ENCODE data around the gene GPM6B. TPM values are rescaled to one million over a fixed set of nuclear protein-coding genes. Genes with fewer than 3 reads are reported as not detected.

Gene GPM6B, protein sequence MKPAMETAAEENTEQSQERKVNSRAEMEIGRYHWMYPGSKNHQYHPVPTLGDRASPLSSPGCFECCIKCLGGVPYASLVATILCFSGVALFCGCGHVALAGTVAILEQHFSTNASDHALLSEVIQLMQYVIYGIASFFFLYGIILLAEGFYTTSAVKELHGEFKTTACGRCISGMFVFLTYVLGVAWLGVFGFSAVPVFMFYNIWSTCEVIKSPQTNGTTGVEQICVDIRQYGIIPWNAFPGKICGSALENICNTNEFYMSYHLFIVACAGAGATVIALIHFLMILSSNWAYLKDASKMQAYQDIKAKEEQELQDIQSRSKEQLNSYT
- 10 to 100 TPM; 15.9 to 29.5 (median 21.2) TPM for polyA plus RNA-seq (ENCODE audit: insufficient read length in 10 of 10)
- long read RNA-seq, donor 1, transcript GPM6B-205 (7 exons, 3,957 nt) = major isoform, 5 of 6 reads
- long read RNA-seq, donor 1, partial matches to known transcripts = 0 of 6 reads
- long read RNA-seq, donor 1, other reads (novel, unspliced or antisense) = 0 of 6 reads
- long read RNA-seq, donor 2, partial matches to known transcripts = 0 of 5 reads
- long read RNA-seq, donor 2, other reads (novel, unspliced or antisense) = 0 of 5 reads
- long read RNA-seq, donor 3 = 0 reads
- long read RNA-seq, donor 4, partial matches to known transcripts = 0 of 4 reads
- long read RNA-seq, donor 4, other reads (novel, unspliced or antisense) = 0 of 4 reads
- long read RNA-seq, donor 5, transcript GPM6B-205 (7 exons, 3,957 nt) = major isoform, 8 of 9 reads
- long read RNA-seq, donor 5, partial matches to known transcripts = 0 of 9 reads
- long read RNA-seq, donor 5, other reads (novel, unspliced or antisense) = 0 of 9 reads
- long read RNA-seq, donor 6, transcript GPM6B-205 (7 exons, 3,957 nt) = major isoform, 7 of 8 reads
- long read RNA-seq, donor 6, partial matches to known transcripts = 0 of 8 reads
- long read RNA-seq, donor 6, other reads (novel, unspliced or antisense) = 0 of 8 reads
- long read RNA-seq, donor 7, partial matches to known transcripts = 0 of 4 reads
- long read RNA-seq, donor 7, other reads (novel, unspliced or antisense) = 0 of 4 reads
- long read RNA-seq, donor 8, partial matches to known transcripts = 0 of 4 reads
- long read RNA-seq, donor 8, other reads (novel, unspliced or antisense) = 0 of 4 reads
- long read RNA-seq, donor 9, partial matches to known transcripts = 0 of 2 reads
- long read RNA-seq, donor 9, other reads (novel, unspliced or antisense) = 0 of 2 reads

DNA sequence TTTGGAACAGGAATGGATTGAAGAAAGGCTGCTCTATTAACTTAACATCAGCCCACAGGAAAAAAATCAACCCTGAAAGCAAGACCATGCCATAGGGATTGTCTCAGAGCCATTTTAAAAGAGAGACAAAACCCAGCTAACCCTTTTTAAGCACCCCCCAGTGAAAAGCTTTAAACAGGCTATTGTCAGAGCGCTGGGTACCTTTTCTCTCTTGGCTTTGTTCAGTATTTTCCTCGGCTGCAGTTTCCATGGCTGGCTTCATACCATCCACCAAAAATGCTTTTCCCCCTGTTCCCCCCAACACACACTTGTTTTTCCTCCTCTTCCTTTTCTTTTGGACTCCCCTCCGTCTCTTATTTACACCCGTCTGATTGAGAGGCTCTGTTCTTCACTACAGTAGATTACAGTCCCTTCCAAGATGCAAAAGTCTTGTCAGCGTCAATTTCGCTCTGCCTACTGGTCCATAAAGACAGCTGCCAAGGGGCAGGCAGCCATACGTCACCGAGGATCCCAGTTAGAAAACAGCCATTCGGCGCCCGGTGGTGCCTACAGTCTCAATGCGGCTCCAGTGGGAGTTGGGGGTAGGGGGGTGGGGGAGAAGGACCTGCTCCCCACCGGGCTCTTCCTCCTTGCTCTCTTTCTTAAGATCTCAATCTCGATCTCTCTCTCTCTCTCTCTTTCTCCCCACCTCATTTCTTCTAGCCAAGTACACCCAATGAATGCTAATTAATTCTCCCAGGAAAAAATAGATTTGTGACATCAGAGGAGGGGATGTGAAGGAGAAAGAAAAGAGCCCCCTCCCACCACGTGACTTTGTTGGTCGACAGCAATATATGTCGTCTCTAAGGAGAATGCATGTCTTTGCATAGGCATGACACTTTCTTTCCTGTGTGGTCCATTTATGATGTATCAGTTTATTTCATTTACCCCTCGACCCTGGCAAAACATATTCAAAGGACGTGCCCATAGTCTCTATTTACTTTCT is at the start of gene GPM6B:
Gene GPM6B, minus strand, starts transcription at position 451 of the 985 bp plus-strand sequence. Its CDS starts 189 bp downstream, at position 262.
- DNase-seq = no peak

DNA sequence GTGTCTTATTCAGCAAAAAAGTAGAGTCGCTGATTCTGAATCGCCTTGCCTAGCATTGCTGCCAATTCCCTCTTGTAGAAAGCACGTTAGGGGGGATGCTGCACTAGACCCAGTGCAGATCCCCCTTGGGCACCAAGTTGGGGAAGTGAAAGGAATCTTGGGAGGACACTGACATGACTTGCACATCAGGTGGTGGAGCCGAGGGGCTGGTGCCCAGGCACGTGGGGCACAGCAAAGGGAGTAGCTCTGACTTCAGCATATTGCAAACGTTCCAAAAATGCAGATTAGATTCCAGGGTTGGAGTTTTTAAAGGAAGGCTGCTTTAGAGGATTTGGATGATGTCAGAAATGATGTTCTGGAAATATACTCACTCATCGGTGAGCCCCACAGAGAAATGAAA is 47.4 kb upstream of the GPM6B start:
- DNase-seq = peak in 2 of 3 donors; percentile 3 to 21

DNA sequence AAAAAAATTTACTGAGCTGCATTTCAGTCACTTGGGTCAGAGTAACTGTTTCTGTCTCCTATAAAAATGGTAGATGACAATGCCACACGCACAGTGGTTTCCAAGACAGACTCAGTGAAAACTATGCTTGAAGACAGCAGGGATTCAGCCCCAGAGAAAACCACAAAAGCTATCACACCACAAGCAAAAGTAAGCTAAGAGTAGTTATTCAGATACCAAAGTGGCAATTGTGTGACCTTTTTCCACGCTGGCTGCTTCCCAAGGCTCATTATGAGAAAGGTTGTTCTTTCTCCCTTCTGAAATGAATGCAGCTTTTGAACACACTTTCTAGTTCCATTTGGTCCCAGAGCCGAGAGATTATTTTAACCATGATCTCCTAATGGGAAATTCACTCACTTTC is 46.4 kb upstream of the GPM6B start:
- DNase-seq = no peak

DNA sequence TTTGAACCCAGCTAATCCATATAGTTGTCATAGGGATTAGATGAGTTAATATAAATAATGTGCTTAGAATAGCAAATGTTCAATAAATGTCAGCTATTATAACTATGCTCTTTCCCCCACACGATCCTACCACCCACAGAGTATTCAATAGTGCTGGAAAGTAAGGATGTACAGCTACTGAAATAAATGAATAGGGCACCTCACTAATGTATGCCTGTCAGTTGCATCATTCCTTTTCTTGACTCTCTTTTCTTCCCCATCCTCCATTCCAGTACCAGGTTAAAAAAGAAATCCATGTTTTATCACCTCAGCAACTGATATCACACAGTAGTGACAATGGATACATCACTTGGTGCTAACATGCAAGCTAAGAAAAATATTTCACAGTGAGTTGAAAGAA is 42.8 kb upstream of the GPM6B start:
- DNase-seq = no peak

DNA sequence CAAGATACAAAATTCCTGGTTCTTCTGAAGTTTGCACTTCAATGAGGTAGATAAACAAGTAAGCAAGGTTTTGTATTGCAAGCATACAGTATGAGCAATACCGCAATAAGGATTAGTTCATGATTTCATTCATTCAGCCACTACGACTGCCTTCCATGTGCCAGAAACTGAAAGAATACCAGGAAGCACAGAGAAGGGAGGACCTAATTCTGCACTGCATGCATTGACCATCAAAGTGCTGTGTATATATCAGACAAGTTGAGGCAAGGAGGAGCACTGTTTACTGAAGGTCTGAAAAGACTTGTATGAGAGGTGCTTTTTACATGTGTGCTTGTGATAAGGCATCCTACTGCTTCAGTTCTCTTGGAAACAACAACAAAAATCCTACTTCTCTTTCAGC is 40.9 kb upstream of the GPM6B start:
- DNase-seq = no peak

DNA sequence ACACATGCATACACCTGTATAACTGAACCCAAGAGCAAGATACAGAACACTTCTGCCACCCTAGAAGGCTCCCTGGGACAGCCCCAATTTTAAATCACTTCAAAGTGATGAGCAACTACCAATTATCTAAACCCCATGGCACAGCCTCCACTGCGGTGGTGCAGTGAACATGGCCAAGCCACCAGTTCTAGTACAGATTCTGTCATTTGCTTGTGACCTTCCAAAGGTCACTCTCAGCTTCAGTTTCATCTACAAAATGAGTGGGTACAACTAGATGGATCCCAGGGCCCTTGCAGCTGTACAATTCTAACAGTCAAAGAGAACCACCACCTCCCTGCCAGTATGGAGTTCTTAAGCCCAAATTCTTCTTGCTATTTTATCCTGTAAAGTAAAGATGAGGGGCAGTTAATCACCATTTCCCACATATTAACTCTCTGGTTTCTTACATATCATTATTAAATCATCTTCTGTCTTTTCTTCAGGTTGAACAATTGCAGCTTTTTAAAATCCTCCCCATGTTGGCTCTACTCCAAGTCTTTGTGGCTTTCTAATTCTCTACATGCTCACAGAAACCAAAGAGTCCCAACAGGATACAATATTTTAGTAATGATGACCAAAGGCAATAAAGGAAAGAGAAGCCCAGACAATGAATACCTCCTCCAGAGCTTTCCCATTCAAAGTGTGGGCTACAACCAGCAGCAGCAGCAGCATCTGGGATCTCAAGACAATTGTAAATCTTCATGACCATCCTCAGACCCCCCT is 39.0 kb upstream of the GPM6B start:
- DNase-seq = no peak

DNA sequence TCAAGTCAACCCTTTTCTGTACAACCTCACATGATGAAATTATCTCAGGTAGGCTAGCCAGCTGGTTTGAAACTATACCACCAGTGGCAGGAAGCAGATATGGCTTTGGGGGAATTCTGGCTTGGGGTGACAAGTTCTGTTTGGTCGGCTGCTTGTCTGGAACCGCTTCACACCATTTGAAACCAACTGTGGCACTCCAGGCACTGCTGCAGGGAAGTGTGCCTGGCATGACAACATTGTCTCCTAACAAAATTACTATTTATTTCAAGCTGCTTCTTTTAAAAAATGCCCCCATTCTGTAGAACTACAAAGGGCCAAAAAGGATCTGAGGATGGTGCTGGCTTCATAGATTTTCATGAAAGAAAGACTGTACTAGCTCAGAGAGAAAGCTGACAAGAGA is 37.1 kb upstream of the GPM6B start:
- no peak for DNase-seq

DNA sequence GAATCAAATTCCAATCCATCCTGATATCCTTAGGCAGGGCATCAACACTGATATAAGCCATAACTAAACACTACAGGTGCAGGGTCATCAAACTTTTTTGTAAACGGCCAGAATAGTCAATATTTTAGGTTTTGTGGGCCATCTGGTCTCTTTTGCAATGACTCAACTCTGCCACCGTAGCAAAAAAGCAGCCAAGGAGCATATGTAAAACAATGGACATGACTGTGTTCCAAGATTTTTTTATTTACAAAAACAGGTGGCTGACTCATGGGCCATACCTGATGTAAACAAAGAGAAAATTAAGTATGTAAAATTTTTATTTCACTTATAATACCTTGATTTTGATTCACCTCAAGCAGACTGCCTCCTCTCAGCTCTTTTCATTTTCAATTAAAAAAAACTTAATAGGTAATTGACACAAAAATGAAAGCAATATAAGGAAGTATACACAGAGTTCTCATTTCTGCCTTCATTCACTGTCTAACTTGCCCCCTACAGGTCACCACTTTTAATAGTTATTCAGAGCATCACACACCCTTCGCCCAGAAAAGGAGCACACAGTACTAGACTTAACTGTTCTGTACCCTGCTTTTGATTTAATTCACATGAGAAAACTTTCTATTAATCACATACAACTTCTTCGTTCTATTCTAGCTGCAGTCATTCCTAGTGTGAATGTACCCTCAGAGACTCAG is 35.3 kb upstream of the GPM6B start:
- no peak for DNase-seq

DNA sequence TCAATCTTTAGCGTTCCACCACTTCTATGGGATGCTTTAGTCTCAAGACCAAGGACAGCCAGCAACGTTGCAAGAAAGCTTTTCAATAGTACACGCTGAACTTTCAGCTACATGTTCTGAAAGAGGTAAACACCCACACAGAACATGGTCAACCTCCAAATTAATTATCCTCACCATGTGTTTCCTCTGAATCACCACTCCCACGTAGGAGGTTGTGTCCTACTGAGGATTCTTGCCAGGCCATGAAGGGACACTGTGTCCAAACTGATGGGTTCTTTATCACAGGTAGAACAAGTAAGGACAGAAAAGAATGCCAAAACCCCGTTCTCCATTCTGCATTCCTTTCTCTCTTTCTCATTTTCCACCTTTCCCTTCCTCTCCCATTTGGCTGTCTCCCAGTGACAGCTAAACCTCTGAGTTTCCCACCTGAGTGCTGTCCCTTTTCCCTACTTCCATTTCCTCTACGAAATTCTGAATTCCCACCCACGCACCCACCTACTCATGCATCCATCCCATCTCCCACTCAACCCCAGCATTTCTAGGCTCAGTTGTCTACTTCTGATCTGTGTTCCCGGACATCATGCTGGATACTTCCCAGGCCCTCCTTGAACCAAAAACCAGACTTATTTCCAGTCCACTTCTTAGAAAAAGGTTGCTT is 29.0 kb upstream of the GPM6B start:
- DNase-seq = no peak

DNA sequence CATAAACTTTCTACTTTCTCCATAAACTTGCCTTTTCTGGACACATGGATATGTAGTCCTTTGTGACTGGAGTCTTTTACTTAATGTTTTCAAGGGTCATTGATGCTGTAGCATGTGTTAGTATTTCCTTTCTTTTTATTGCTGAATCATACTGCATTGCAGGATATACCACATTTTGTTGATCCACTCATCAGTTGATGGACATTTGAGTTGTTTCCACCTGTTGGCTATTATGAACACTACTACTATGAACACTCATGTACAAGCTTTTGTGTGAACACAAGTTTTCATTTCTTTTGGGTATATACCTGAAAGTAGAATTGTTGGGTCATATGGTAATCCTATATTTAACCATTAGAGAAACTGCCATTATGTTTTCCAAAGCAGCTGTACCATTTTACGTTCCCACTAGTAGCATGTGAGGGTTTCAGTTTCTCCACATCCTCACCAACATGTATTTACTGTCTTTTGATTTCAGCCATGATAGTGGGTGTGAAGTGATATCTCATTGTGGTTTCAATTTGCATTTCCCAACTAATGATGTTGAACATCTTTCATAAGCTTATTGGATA is 26.3 kb upstream of the GPM6B start:
- no peak for DNase-seq

DNA sequence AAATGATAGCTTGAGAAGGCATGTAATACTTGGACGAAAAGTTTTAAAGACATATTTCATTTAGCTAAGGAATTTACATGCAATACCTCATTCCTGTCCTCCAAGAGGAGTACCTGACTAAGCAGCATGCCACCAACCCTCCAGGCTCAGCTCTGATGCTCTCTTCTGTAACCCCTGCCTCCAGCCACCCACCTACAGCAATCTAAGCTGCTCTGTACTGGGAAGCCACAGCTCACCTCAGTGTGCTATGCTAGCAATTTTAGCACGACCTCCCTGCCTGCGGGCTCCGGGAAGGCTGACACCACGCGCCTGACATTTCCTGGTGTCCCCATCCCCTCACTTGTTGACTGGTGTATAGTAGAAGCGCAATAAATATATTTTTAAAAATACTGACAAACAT is 23.2 kb upstream of the GPM6B start:
- no peak for DNase-seq

DNA sequence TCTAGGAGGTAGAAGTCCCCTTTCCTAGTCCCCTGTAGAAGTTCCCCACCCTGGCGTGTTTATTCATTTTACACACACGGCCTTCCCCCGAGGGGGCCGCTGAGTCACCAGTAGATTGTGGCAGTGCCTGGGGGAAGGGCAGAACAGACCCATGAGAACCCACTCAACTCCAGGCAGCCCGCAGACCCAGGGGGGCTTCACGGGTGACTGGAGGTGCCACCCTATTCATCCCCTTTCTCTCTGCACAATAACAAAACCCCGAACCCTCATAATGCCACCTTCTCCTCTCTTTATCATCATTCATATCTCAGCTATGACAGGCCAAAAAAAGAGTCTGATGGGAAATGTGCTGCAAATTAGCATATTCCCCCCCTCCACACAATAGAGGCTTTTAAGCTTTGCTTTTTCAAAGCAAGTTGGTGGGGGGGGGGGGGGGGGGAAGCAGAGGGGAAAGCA is 20.4 kb upstream of the GPM6B start:
- no peak for DNase-seq

DNA sequence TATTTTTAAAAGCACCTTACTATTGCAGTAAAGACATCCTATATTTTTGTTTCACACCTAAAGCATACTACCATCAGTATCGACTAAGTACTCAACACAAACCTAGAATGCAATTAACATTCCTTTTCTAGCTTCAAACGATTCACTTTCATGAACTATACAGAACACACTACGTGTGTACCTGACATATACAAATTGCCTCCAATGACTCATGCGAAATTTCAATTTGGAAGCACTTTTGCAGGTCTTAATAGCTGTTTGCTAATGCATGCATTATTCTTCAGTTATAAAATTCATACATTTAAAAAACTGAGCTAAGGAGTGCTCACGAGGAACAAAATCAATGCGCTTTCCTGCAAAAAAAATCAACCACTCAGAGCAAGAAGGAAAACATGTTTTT is 19.7 kb upstream of the GPM6B start:
- DNase-seq = no peak

DNA sequence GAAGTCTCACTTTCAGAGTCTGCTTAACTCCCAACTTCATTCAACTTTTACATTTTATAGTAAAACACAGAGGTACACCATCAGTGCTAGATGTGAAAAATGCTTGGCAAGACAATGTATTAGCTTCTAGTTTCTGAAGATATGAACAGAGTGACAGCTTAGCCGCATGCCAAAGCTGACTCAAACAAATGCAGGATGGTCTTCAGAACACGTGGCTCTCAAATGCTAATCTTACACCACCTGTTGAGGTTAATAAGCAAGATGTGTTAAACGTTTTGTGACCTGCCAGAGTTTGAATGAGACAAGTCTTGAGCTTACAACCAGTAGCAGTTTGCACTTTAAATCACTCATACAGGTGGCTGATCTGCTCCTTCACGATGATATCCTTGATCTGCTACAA is 18.9 kb upstream of the GPM6B start:
- no peak for DNase-seq

DNA sequence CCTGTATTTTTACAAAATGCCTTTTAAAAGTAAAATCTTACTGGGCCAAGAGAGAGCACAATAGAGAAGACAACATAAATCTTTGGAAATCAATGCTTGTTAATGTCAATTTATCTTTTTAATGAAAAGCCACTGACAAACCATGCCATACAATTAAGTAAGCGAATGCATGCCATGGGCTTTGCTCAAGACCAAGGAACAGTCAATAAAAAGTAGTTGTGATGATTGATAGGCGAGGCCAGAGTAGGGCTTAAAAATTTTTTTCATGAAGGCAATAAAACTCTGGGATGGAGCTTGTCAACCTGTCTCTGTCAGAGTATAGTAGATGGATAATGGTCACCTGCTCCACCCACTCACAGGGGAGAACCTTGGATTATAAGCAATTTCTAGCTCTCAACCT is 17.5 kb upstream of the GPM6B start:
- no peak for DNase-seq

DNA sequence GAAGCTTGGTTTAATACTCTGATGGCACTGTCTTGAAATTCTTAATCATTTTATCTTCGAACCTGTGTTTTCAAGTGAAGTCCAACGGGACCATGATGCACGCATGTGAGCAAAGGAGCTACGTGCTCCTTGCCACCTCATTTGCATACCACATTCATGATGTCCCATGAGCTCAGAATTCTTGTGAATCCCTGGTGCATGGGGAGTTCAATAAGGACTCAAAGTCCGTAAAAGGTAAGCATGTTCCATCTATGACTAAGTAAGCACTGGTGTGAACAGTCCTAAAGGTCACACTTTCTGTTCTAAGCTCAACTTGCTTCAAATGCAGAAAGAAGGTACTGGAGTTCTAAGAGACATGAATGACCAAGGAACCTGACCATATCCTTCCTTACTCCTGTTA is 13.1 kb upstream of the GPM6B start:
- DNase-seq = no peak

DNA sequence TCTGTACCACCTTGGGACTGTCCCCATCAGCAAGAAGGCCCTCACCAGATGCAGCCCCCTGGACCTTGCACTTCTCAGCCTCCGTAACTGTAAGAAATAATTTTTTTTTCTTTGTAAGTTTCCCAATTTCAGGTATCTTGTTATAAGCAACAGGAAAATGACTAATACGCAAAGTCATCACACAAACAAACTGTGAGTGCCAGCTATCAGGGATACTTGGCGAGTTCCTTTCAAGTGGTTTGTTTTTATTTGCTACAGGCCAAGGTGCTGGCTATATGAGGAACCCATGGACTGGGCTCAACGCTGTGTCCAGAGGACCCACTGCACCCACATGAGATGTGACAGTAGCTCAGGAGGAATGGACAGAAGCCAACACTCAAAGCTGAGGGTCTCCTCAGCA is 11.5 kb upstream of the GPM6B start:
- DNase-seq = no peak

DNA sequence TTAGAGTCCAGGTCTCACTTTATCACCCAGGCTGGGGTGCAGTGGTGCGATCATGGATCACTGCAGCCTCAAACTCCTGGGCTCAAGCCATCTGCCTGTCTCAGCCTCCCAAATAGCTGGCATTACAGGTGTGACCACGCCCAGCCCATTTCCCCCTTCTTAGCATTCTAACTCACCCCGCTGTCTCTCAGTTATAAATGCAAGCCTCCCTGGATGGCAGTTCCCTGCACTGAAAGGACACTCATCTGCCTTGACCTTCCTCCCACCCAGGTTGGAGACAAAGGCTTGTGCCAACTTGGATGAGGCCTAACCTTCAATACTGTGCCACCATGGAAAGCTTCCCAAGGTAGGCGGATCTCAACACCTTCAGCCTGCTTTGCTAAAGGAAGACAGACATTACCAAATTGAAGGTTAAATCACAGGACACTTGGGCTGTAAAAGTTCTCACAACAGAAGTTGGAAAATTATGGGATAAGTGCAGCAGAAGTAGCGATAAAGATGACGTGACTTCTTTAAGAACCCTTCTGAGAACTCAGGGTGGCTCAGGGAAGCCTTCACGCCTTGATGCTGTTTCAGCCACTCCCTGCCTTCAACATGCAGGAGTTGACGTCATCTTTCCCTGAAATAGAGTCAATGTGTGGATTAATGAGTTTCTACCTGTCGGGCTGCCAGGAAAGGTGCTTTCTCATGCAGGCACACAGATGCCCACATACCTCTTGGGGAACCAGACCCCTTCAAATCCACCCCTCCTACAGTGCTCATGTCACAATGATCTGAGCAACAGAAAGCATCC is 10.6 kb upstream of the GPM6B start:
- no peak for DNase-seq

All from muscle of back (tissue), 13 donors.